RWPE2 (cell line): Measurements from ENCODE around the gene BBS1.

Experiments used
- ATAC-seq: fragments of 200-7000 bp; cut with Tn5 transposase; 3 replicates; pipeline ENCODE4 v1.9.1; 2021; ENCODE audit warnings: low read depth
- DNase-seq: peaks from one replicate; pipeline ENCODE4 v3.0.0-alpha.2; 2020; ENCODE audit warnings: low spot score
- H3K27ac ChIP-seq: fragments of 450-650 bp; 2 replicates; pipeline ENCODE4 v1.5.1; 2017; ENCODE audit warnings: mild to moderate bottlenecking; ENCODE audit not compliant: poor library complexity, severe bottlenecking
- H3K27me3 ChIP-seq: fragments of 250-450 bp; sonication (Bioruptor Pico); 2 replicates; pipeline ENCODE4 v1.5.1; 2021; ENCODE audit warnings: mild to moderate bottlenecking, moderate library complexity; ENCODE audit not compliant: insufficient read depth, poor library complexity, severe bottlenecking
- H3K36me3 ChIP-seq: fragments of 250-450 bp; sonication (Bioruptor Pico); 2 replicates; pipeline ENCODE4 v1.5.1; 2020; ENCODE audit warnings: low read depth, mild to moderate bottlenecking, moderate library complexity
- H3K4me1 ChIP-seq: fragments of 250-450 bp; sonication (Bioruptor Pico); 2 replicates; pipeline ENCODE4 v1.5.1; 2021; ENCODE audit warnings: mild to moderate bottlenecking, moderate library complexity; ENCODE audit not compliant: insufficient read depth, poor library complexity, severe bottlenecking
- H3K4me3 ChIP-seq: fragments of 250-450 bp; sonication (Bioruptor Pico); 2 replicates; pipeline ENCODE4 v1.5.1; 2021; ENCODE audit warnings: mild to moderate bottlenecking, moderate library complexity; ENCODE audit not compliant: severe bottlenecking
- H3K9me3 ChIP-seq: fragments of 250-450 bp; sonication (Bioruptor Pico); 2 replicates; pipeline ENCODE4 v1.5.1; 2021; ENCODE audit warnings: mild to moderate bottlenecking, moderate library complexity; ENCODE audit not compliant: severe bottlenecking
- CTCF ChIP-seq: fragments of 450-650 bp; IDR thresholded peaks from one replicate; pipeline ENCODE4 v1.5.1; 2017; ENCODE audit warnings: mild to moderate bottlenecking, moderate library complexity; ENCODE audit not compliant: poor library complexity, severe bottlenecking

The BBS1 gene

GRCh38 chr11:66476841-66477251 is 33.6 kb upstream of the BBS1 start:
- H3K9me3 ChIP-seq = no peaks in the 10 kb centered on the region
- no peaks in the 10 kb centered on the region for H3K27me3 ChIP-seq
- peaks cover 14% of the 10 kb centered on the region; the same call in 1 of the 2 replicates for H3K36me3 ChIP-seq
- ATAC-seq = no peak
- no peak for DNase-seq
- no peak overlapping the region for H3K27ac ChIP-seq
- TF ChIP-seq CTCF = no peak
- H3K4me1 ChIP-seq = no peaks in the 10 kb centered on the region
- H3K4me3 ChIP-seq = no peak overlapping the region

GRCh38 chr11:66477263-66478201 is 32.9 kb upstream of the BBS1 start:
- DNase-seq (no peak), ATAC-seq (no peak)
- Histone ChIP-seq H3K4me1 (no peaks in the 10 kb centered on the region), H3K4me3 (no peak overlapping the region), H3K27me3 (no peaks in the 10 kb centered on the region), H3K27ac (no peak overlapping the region), H3K36me3 (peaks cover 15% of the 10 kb centered on the region), H3K9me3 (no peaks in the 10 kb centered on the region)
- no peak for TF ChIP-seq CTCF

- no peaks in the 10 kb centered on the region for H3K27me3 ChIP-seq
- H3K27ac ChIP-seq = peak overlapping the region; percentile 78
- H3K4me3 ChIP-seq = peak overlapping the region; percentile 48
- peaks cover 4% of the 10 kb centered on the region; the same call in 1 of the 2 replicates for H3K36me3 ChIP-seq
- TF ChIP-seq CTCF = peak; percentile 85
- DNase-seq (no peak), ATAC-seq (no peak)
- no peaks in the 10 kb centered on the region for H3K4me1 ChIP-seq
- no peaks in the 10 kb centered on the region for H3K9me3 ChIP-seq
These were observed 31.6 kb upstream of the BBS1 start for GRCh38 chr11:66478729-66479393.

GRCh38 chr11:66479394-66480116 is 30.9 kb upstream of the BBS1 start:
- peak overlapping the region; percentile 78 for H3K27ac ChIP-seq
- H3K36me3 ChIP-seq = peaks cover 4% of the 10 kb centered on the region; the same call in 1 of the 2 replicates
- H3K4me3 ChIP-seq = peak overlapping the region; percentile 48
- ATAC-seq = peak; percentile 60
- no peaks in the 10 kb centered on the region for H3K27me3 ChIP-seq
- no peaks in the 10 kb centered on the region for H3K4me1 ChIP-seq
- no peak for TF ChIP-seq CTCF
- no peak for DNase-seq
- H3K9me3 ChIP-seq = no peaks in the 10 kb centered on the region
